Stimulated activated CD4-positive, alpha-beta T cell treated with anti-CD3 and anti-CD28 coated beads, Interleukin-4, amount 100 ng/mL, for 24 hours (primary cell): ENCODE results near the gene CTSV.
A peak's percentile ranks its signal among the peaks of the same experiment; 100 is the strongest.
"Not testable (repeated sequence)": the region's sequence is repeated elsewhere in the genome, so short reads cannot be mapped to it uniquely, and the experiment has no call there.

ENCODE experiments used
- DNase-seq: peaks from one replicate; pipeline ENCODE4 v3.0.0-alpha.2; 2020

The CTSV gene

GRCh38 chr9:97039514-97039860, 545 bp upstream of the CTSV start:
- DNase-seq, result no peak

DNA sequence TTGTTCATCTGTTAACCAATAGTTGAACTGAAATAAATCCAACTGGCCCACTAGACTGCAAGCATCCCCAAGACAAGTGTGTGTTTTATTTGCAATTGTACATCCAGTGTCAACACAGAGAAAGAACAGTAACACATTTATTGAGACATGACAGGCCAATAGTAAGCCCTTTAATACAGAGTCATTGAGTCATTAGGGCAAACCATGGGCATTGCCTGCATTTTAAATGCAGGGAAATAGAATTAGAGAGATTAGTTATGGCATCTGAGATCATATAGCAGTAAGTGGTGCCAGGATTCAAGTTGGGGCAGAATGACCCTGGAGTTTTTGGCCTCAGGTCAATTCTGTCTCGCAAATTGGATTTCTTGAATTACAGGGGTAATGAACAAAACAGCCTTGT, 15.4 kb downstream of the CTSV start:
- DNase-seq, result not testable (repeated sequence)

- DNase-seq, result peak; percentile 75
These were observed 25.5 kb downstream of the CTSV start for GRCh38 chr9:97013151-97014132.

GRCh38 chr9:97012617-97013016, 26.3 kb downstream of the CTSV start:
- DNase-seq, result not testable (repeated sequence)

GRCh38 chr9:97002195-97002594, 36.7 kb downstream of the CTSV start:
- DNase-seq, result not testable (repeated sequence)

- not testable (repeated sequence) for DNase-seq
These were observed 37.6 kb downstream of the CTSV start for GRCh38 chr9:97001338-97001737.

DNA sequence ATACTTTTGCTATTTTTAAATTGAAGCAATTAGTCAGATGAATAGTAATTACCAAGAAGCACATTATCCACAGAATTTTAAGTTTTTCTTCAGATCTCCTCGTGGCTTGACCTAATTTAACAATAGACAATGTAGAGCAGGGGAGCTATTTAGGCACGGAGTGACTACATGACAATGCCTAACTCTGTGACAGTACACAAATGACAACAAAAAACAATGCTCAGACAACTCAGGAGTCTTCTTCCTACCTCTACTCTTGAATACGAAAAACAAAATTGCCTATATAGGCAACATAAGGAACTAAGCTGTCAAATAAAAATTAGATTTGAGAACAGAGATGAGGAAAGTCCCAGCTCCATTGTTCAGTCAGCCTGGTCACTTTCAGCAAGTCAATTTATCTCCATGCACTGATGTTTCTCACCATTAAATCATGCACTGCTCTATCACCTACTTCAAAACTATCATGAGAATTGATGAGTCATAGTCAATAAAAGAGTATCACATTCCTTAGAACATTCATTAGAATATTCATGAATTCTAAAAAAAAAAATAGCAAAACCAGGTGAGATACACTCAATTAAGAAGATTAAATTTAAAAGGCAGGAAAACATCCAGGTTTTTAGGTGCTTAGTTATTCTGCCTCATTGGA, 38.7 kb downstream of the CTSV start:
- DNase-seq, result peak; percentile 3

DNA sequence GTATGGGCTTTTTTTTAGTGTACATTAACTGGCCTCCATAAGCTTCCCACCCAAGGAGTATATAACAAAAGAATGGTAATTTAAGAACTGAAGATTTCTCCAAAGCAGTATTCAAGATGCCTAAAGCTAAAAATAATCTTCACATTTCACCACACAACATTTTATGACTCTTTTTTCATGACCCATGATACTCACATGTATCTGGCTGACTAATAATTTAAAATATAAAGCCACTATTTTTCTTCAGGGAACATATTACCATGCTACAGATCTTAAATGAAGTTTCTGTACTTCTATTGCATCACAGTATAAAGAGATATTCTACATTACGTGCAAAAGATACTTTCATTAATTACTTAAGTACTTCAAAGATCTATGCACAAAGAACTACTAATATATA, 39.2 kb downstream of the CTSV start:
- DNase-seq, result not testable (repeated sequence)

DNA sequence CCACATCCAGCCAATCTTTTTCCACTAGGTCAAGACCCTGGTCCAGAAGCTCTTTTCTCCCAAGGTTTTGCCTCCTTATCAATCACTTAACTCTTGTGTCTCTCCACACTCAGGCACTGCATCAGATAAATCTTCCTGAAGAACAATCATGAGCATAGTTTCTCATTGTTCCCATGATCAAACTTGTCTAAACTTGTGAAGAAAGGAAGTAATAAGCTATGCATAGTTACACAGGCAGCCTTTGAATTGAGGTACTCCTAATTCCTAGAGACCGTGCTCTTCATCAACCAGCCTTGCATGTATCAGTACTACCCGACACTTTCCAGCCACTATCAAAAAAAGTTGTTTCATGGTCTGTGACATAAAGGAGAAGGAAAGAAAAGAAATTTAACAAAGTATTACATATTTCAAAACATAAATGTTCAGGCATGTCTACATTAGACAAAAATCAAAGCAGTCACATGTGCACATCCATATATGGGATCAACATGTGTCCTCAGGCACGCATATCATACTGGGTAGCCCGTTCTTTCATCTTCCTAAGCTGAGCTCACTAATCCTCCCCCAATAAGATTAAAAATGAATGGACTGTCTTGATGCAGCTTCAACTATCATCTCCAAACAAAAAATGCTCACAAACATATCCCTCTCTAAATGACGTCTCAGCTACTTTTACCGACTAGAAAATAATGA, 41.8 kb downstream of the CTSV start:
- not testable (repeated sequence) for DNase-seq

GRCh38 chr9:96994531-96995016, 44.4 kb downstream of the CTSV start:
- DNase-seq, result not testable (repeated sequence)

DNA sequence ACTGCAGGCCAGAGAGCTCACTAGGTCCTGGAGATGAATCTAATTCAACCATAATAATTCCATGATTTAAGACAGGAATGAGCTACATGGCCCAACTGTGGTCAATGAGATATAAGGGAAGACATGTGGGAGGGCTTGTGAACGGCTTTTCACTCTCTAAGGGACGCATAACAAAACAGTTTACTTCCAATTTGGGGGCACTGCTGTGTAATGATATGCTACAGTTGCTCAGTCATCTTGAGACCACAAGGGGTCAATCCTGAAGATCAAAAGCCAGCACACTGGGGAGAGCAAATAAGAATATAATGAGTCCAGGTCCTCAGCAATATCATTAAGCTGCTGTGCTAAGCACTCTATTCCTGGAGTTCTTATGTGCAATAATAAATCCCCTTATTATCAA, 46.6 kb downstream of the CTSV start:
- not testable (repeated sequence) for DNase-seq

DNA sequence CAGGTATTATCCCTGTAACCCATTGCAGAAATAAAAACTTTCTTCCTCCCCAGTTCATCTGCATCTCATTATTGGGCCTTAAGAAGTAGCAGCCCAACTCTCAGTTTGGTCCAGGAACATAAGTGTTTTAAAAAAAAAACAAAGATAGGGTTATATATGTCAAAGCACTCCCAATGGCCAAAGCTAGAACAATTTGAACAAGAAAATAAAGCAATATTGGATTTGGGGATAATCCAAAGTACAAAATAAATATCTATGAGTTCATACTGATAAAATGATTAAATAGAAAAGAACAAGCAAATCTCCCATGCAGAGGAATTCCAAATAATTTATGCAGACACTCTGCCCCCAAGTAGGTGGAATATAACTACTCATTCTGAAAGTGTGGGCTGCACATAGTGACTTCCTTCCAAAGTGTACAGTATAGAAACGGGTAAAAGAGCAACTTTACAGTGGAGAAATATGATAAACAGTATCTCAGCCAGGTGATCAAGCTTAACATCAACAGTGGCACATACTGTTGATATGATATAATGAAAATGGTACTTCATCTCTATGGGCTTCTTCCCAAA, 49.1 kb downstream of the CTSV start:
- not testable (repeated sequence) for DNase-seq

- not testable (repeated sequence) for DNase-seq
These were observed 54.1 kb downstream of the CTSV start for GRCh38 chr9:96984887-96985286.

DNA sequence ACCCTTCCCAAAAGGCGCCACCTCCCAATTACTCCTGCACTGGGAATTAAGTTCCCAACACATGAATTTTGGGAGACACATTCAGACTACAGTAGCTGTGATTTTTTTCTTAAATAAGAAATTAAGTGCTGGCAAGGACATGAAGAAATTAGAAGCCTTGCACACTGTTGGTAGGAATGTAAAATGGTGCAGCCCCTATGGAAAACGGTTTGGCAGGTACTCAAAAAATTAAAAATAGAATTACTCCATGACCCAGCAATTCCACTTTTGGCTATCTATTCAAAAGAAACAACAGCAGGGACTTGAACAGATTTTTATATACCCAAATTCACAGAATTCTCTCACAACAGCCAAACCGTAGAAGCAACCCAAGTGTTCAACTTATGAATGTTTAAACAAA, 54.8 kb downstream of the CTSV start:
- not testable (repeated sequence) for DNase-seq

GRCh38 chr9:96983496-96984122, 55.3 kb downstream of the CTSV start:
- not testable (repeated sequence) for DNase-seq
